Stimulated activated CD8-positive, alpha-beta memory T cell treated with anti-CD3 and anti-CD28 coated beads, Interleukin-15, amount 100 ng/mL, for 1 hour (primary cell): Measurements from ENCODE around the gene TFAP2A.

Experiments used
- DNase-seq: peaks from one replicate; pipeline ENCODE4 v3.0.0-alpha.2; 2020; ENCODE audit warnings: low read depth

TFAP2A gene

GRCh38 chr6:10412461-10413261 lies 2.2 kb downstream of the TFAP2A start:
- no peak for DNase-seq

GRCh38 chr6:10411971-10412460 lies 2.9 kb downstream of the TFAP2A start:
- DNase-seq: no peak

- no peak for DNase-seq
These were observed 3.5 kb downstream of the TFAP2A start for GRCh38 chr6:10411131-10411970.

- DNase-seq: no peak
These were observed 4.4 kb downstream of the TFAP2A start for GRCh38 chr6:10410207-10411050.

- no peak for DNase-seq
These were observed 5.1 kb downstream of the TFAP2A start for GRCh38 chr6:10409731-10410206.

GRCh38 chr6:10409233-10409721 lies 5.6 kb downstream of the TFAP2A start:
- DNase-seq: no peak

GRCh38 chr6:10408457-10408856 lies 6.4 kb downstream of the TFAP2A start:
- DNase-seq: no peak

- DNase-seq: no peak
These were observed 7.2 kb downstream of the TFAP2A start for GRCh38 chr6:10407674-10408054.

GRCh38 chr6:10407018-10407673 lies 7.7 kb downstream of the TFAP2A start:
- DNase-seq: no peak

GRCh38 chr6:10406556-10406955 lies 8.3 kb downstream of the TFAP2A start:
- no peak for DNase-seq

GRCh38 chr6:10405513-10405900 lies 9.4 kb downstream of the TFAP2A start:
- DNase-seq: no peak

- DNase-seq: no peak
These were observed 9.9 kb downstream of the TFAP2A start for GRCh38 chr6:10404799-10405512.

GRCh38 chr6:10404107-10404798 lies 10.6 kb downstream of the TFAP2A start:
- peak; percentile 46 for DNase-seq

GRCh38 chr6:10403385-10404106 lies 11.3 kb downstream of the TFAP2A start:
- DNase-seq: no peak

- DNase-seq: no peak
These were observed 12.1 kb downstream of the TFAP2A start for GRCh38 chr6:10402648-10403311.

GRCh38 chr6:10401632-10402223 lies 13.1 kb downstream of the TFAP2A start:
- DNase-seq: no peak

GRCh38 chr6:10401004-10401536 lies 13.8 kb downstream of the TFAP2A start:
- DNase-seq: no peak

- no peak for DNase-seq
These were observed 14.5 kb downstream of the TFAP2A start for GRCh38 chr6:10400330-10400729.
